GOT3 (cell line): ENCODE results near the gene MLN.

Experiments
- DNase-seq: peaks from one replicate; lab custom pipeline; 2025; ENCODE audit warnings: mixed read lengths; lab: John Stamatoyannopoulos, UW

The MLN gene

GRCh38 chr6:33788694-33789549 lies 14.9 kb downstream of the MLN start, which contains the start of gene LEMD2:
LEMD2 (minus strand) TSS chr6:33789130; CDS start chr6:33789116, 14 bp downstream.
- DNase-seq, result peak; percentile 85

- peak; percentile 21 for DNase-seq
Measured at GRCh38 chr6:33787954-33788693, 15.7 kb downstream of the MLN start.

- DNase-seq, result no peak
Measured at GRCh38 chr6:33787346-33787953, 16.4 kb downstream of the MLN start.

GRCh38 chr6:33786736-33787135 lies 17.1 kb downstream of the MLN start:
- DNase-seq, result no peak

DNA sequence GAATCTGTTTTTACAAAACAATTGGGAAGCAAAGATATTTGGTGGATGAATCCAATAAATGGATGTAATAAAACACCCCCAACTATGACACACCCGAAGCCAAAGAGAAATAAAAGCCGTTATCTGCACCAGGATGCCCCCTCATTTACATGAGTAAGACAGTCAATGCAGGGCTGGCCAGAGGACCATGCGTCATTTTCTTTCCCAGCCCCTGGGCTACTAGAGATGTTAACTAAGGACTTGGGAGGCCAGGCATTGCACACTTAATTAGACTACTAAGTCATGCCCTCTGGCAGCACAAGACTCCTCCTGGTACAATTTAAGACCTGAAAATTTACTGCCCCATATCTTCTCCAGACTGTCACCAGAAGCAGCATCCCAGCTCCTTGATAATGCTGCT lies 18.0 kb downstream of the MLN start:
- DNase-seq, result no peak

GRCh38 chr6:33784787-33785186 lies 19.0 kb downstream of the MLN start:
- no peak for DNase-seq

DNA sequence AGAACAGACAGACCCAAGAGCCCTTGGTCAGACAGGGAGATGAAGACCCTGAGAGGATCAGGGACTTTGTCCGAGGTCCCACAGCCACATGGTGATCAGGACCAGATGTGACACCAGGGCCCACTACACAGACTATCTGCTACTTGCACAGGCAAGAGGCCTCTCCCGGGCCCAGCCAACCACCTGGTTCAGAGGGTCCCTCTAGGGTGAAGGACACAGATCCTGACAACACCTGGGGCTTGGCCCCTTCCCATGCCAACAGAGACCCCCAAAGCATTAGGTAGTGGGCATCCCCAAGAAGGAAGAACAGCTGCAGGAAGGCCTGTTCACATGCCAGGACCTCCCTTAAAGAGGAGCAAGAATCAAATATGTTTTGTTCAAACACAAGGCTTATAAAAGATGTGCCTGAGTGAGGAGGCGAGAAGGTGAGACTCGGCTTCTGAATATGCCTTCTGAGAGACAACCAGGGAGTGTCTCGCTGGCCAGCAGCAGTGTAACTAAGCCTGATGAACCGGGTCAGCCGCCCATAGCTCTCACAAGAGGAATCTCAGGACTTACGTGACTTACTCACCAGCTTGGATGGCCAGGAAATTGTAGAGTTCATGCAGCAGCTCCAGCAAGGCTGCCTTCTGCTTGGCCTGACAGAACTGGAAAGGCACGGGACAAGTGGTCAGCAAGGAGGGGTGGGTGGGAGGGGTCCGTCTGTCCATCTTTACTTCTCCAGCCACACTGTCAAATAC lies 19.9 kb downstream of the MLN start:
- no peak for DNase-seq

DNA sequence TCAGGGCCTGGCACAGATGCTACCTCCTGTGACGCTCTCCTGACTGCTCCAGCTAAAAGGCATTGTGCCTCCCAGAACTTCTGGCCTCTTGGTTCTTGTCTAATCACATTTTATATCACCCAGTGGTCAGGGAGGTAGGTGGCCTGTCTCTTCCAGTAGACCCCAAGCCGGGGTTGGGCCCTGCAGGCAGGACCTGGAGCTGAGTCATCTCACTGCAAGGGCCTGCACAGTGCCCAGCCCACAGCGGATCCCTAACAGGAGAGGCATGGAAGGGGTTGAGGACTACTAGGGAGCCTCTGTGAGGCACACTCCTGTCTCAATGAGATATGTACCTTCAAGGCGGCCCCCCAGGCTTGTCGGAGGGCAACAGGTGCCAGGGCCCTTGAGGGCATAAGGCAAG lies 21.2 kb downstream of the MLN start:
- no peak for DNase-seq

GRCh38 chr6:33781131-33781975 lies 22.4 kb downstream of the MLN start:
- DNase-seq, result no peak

GRCh38 chr6:33779895-33780294 lies 23.9 kb downstream of the MLN start:
- DNase-seq, result no peak

DNA sequence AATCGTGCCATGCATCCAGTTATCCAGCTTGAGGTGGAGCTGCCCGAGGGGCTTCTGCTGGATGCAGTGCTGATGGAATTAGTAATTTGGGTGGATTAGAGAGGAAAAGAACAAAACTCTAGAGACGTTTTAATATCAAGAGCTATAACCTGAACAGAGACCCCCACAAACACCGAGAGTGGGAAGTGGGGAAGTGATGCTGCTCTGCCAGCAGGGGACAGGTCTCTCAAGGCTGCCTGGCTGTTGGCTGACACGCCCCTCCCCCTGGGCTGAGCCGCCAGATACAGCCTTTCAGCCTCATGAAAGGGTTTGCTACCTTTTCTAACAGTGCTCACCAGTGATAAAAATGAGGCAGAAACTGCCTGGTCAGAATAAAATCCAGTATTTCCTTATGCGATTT lies 24.5 kb downstream of the MLN start:
- no peak for DNase-seq

DNA sequence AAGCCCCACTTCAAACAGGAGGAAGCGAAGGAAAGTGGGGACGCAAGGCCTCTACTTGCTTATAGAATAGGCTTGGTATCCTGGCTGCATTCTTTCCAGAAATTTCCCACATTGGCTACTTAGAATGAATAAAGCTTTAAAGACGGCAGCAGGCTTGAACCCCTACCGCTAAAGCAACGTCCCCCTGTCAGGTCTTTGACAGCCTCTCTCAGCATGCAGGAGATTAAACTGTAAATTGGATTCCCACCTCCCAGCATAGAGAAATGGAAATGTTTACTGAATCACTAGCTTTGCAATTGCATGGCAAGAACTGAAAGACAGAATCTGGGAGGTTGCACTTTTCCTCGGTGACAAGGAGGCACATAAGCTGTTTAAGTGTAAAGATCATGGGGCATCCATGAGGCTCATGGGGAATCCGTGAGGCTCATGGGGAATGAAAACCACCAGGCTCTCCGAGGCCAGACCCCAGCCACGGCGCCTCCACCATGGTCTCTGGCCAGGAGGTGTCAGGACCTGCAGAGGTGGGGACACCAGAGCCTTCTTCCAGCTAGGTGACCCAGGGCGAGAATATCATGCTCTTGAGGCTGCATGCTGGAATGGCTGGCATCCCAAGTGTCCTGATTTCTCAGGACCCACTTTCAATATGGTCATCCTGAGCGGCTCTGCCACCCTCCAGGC lies 25.2 kb downstream of the MLN start:
- DNase-seq, result no peak

- no peak for DNase-seq
Measured at GRCh38 chr6:33777398-33778388, 26.1 kb downstream of the MLN start.

DNA sequence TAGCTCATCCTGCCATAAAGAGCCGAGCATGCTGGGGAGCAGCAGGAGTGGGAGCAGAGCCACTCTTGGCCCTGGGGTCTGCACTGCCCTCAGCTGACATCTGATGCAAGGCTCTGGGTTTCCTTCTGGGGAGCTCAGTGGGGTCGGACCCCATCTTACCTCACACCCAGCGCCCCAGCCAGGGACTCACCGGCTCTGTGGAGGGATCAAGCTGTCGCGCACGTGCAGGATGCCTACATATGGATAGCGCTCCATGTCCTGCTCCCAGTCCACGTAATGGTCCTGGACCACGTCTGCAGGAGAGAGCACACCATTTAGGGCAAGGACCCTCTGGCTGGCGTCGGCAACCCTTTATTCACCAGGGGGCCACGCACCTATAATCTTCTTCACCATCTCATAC lies 27.0 kb downstream of the MLN start:
- DNase-seq, result no peak

DNA sequence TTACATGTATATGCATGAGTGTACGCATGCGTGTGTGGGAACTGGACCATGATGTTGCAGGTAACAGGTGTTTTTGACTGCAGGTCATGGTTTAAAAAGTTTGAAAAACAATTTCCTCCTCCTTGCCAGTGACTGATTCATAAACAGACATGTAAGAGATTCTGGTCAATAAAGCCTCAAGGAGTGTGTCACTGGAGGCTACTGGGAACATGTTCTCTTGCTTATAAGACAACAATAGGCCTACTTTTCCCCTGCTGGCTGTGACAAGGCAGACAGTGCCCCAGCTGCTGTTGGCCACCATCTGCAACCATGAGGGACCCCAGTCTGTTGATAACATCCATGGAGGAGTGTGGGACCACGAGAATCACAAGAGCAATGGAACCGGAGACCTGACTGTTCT lies 27.6 kb downstream of the MLN start:
- no peak for DNase-seq

GRCh38 chr6:33774774-33775173 lies 29.0 kb downstream of the MLN start:
- no peak for DNase-seq

- DNase-seq, result no peak
Measured at GRCh38 chr6:33772902-33773472, 30.8 kb downstream of the MLN start.

- no peak for DNase-seq
Measured at GRCh38 chr6:33772082-33772830, 31.5 kb downstream of the MLN start.
